ENCODE results near the gene ANAPC16. TPM values are rescaled to one million over a fixed set of nuclear protein-coding genes. Genes with fewer than 3 reads are reported as not detected.

The ANAPC16 gene
- 10 to 100 TPM; 89.2 to 89.8 TPM for total RNA-seq

DNA sequence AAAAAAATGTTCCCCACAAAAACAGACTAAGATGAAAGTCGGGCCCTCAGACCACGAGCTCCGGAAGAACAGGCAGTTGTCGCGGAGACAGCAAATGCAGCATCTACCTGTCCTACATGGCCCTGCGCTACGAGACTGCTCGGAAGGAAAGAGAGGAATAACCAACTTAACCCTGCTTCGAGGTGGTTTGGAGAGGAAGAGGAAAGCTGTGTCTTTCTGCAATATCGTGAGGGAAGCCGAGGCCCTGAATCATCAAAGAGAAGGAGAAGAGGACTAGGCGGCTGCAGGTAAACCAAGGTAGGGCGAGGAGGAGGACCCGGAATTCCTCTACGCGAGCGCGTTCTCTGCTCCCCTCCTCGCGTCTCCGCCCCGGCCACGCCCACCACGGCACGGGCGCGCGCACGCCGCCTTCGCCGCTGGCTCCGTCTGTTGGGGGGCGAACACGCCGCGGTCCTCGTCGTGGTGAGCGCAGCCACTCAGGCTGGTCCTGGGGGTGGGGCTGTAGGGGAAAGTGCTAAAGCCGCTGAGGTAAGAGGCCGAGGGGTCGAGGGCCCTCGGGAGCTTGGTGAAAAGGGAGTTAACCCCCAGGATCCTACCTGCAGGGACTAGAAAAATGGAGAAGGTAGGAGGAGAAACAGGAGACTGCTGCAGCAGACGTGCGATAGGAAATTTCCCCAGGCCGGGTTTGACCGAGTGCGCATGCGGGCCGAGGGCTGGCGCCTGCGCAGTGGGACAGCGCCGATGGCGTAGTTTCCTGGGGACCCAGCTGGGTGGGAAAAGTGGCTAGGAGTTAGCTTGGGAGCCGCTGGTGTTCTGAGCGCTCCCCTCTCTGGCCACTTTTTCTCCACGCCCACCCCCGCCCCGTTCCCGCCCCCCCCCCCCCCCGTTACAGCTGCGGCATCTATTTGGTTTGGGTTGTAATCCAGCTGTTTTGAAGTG lies at the start of gene ANAPC16, which contains the start of gene ASCC1:
ANAPC16 (plus strand) TSS at position 402 of the 939 bp plus-strand sequence. CDS start 7,903 bp downstream, outside the sequence.
ASCC1 (minus strand) TSS at position 666 of the 939 bp plus-strand sequence. CDS start 2,978 bp downstream, outside the sequence.
- ATAC-seq (ENCODE audit: low read depth) (peak; percentile 87), DNase-seq (peak; percentile 99)
- H3K9me3 Mint-ChIP-seq, result no peaks in the 10 kb centered on the region
- POLR2A ChIA-PET, result interaction anchor here (0.5 to 6.3 kb wide), 26 partner anchors 8 to 135 kb away, joined by 3 to 66 read pairs (median 4); partner anchors contain the start of genes DDIT4 and SPOCK2
- no peaks in the 10 kb centered on the region for H3K27me3 Mint-ChIP-seq
- H3K27ac Mint-ChIP-seq, result peak within 1 kb of the TSS; percentile 93
- H3K4me1 Mint-ChIP-seq, result peaks cover 40% of the 10 kb centered on the region
- H3K4me3 Mint-ChIP-seq, result peak within 1 kb of the TSS; percentile 93
- H3K36me3 Mint-ChIP-seq, result peaks cover 16% of the 10 kb centered on the region

DNA sequence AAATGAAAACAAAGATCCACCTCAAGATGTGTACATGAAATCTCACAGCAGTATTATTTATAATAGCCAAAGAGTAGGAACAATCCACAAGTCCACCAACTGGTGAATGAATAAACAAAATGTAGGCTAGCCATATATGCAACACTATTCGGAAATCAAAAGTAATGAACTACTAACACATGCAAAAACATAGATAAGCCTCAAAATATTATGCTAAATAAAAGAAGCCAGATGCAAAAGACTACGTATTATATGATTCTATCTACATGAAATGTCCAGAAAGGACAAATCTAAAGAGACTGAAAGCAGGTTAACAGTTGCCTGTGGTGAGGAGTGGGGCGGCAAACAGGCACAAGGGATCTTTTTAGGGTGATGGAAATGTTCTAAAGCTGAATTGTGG lies 48.7 kb upstream of the ANAPC16 start:
- DNase-seq, result no peak
- POLR2A ChIA-PET, result interaction anchor here (0.9 kb wide), 1 partner anchor 106 kb away, joined by 3 read pairs; no protein-coding TSS in a partner anchor
- Mint-ChIP-seq H3K27ac (no peak overlapping the region), H3K4me3 (no peak overlapping the region), H3K9me3 (no peaks in the 10 kb centered on the region), H3K36me3 (peaks cover 14% of the 10 kb centered on the region), H3K4me1 (peaks cover 14% of the 10 kb centered on the region), H3K27me3 (no peaks in the 10 kb centered on the region)
- no peak for ATAC-seq (ENCODE audit: low read depth)

DNA sequence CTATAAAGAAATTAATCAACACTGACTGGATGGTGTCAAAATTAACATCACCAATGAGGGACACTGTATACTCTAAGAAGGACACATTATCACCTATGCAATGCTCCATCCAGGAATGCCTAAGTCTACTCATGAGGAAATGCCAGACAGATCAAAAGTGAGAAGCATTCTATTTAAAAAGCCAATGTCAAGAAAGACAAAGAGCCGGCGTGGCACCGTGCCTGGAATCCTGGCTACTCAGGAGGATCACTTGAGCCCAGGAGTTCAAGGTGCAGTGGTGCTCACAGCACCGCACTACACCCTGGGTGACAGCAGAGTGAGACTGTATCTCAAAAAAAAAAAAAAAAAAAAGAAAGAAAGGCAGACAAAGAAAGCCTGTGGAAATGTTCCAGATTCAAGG lies 45.5 kb upstream of the ANAPC16 start:
- POLR2A ChIA-PET, result no interaction called here
- H3K27me3 Mint-ChIP-seq, result no peaks in the 10 kb centered on the region
- no peaks in the 10 kb centered on the region for H3K9me3 Mint-ChIP-seq
- H3K4me3 Mint-ChIP-seq, result no peak overlapping the region
- no peak overlapping the region for H3K27ac Mint-ChIP-seq
- H3K4me1 Mint-ChIP-seq, result peaks cover 10% of the 10 kb centered on the region
- DNase-seq (no peak), ATAC-seq (ENCODE audit: low read depth) (no peak)
- peaks cover 9% of the 10 kb centered on the region for H3K36me3 Mint-ChIP-seq

DNA sequence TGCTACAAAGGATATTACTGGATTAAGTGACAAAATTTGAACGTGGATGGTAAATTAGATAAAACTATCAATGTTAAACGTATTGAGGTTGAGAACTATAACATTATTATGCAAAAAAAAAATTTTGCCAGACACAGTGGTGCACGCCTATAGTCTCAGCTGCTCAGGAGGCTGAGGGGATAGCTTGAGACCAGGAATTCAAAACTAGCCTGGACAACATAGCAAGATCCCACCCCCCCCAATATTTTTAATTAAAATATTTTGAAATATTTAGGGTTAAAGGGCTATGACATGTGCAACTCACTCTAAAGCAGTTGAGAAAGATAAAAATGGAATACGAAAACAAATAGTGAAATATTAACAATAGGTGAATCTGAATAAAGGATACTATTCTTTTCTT lies 45.1 kb upstream of the ANAPC16 start:
- no peak for DNase-seq
- peaks cover 7% of the 10 kb centered on the region for H3K4me1 Mint-ChIP-seq
- ATAC-seq (ENCODE audit: low read depth), result no peak
- peaks cover 9% of the 10 kb centered on the region for H3K36me3 Mint-ChIP-seq
- H3K9me3 Mint-ChIP-seq, result no peaks in the 10 kb centered on the region
- POLR2A ChIA-PET, result no interaction called here
- H3K27me3 Mint-ChIP-seq, result no peaks in the 10 kb centered on the region
- H3K27ac Mint-ChIP-seq, result no peak overlapping the region
- no peak overlapping the region for H3K4me3 Mint-ChIP-seq

DNA sequence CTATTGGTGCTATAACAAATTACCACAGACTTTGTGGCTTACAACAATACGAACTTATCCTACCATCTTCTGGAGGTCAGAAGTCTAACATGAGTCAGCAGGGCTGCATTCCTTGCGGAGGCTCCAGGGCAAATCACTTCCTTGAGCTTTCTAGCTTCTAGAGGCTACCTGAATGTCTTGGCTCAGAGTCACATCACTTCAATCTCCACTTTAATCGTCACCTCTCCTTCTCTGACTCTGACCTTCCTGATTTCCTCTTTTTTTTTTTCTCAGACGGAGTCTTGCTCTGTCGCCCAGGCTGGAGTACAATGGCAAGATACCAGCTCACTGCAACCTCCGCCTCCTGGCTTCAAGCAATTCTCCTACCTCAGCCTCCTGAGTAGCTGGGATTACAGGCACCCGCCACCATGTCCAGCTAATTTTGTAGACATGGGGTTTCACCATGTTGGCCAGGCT lies 44.6 kb upstream of the ANAPC16 start:
- Mint-ChIP-seq H3K4me3 (no peak overlapping the region), H3K27me3 (no peaks in the 10 kb centered on the region), H3K4me1 (peaks cover 6% of the 10 kb centered on the region), H3K9me3 (no peaks in the 10 kb centered on the region), H3K36me3 (peaks cover 9% of the 10 kb centered on the region), H3K27ac (no peak overlapping the region)
- ATAC-seq (ENCODE audit: low read depth) (no peak), DNase-seq (no peak)
- POLR2A ChIA-PET, result no interaction called here

DNA sequence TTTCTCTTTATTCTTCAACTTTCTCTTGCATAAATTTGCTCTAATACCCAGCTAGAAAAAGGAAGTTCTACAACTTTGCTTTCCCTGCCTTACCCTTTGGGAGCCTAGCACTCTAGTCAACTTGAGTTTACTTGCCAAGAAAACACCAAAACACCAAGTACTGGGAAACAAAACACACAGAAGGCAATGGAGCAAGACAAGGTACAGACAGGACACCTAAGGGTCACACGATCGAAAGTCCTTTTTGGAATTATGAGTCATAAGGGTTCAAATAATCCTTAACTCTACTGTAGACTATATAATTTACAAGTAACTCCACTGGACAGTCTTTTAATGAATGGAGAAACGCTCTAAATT lies 42.6 kb upstream of the ANAPC16 start:
- no peak overlapping the region for H3K27ac Mint-ChIP-seq
- peaks cover 12% of the 10 kb centered on the region for H3K36me3 Mint-ChIP-seq
- POLR2A ChIA-PET, result no interaction called here
- no peaks in the 10 kb centered on the region for H3K9me3 Mint-ChIP-seq
- DNase-seq (no peak), ATAC-seq (ENCODE audit: low read depth) (no peak)
- no peaks in the 10 kb centered on the region for H3K27me3 Mint-ChIP-seq
- H3K4me1 Mint-ChIP-seq, result peaks cover 4% of the 10 kb centered on the region
- H3K4me3 Mint-ChIP-seq, result no peak overlapping the region

DNA sequence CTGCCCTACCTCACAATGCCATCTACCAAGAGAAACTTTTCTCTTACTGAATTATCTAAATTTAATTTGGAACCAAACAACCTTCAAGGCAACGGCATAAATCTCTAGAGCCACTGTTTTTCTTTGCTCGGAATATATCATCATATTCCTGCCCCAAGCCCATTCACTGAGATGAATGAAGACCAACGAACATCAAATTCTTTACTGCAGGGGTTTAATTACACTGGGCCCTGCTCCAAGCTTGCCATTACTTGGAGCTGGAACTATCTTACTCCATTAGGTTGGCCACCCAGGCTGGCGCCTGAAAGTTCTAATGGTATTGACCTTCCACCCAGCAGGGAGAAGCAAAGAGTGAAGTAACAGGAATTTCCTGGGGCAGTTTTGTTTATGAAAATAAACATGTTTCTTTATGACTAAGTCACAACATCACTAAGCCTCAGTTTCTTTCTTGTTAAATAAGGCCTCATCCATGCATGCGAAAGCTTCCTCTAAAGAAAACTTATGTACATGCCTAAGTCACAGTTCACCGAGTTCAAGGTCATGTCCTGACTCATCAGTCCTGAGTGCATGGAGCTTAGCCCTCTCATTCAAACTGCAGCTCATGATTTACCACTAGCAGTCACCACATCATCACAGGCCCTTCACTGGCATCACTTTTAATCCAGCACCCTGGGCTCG lies 42.1 kb upstream of the ANAPC16 start:
- peaks cover 4% of the 10 kb centered on the region for H3K4me1 Mint-ChIP-seq
- no peaks in the 10 kb centered on the region for H3K9me3 Mint-ChIP-seq
- H3K27ac Mint-ChIP-seq, result no peak overlapping the region
- DNase-seq, result no peak
- H3K36me3 Mint-ChIP-seq, result peaks cover 16% of the 10 kb centered on the region
- POLR2A ChIA-PET, result interaction anchor here (0.9 kb wide), 1 partner anchor 8 kb away, joined by 3 read pairs; no protein-coding TSS in a partner anchor
- H3K27me3 Mint-ChIP-seq, result no peaks in the 10 kb centered on the region
- H3K4me3 Mint-ChIP-seq, result no peak overlapping the region
- no peak for ATAC-seq (ENCODE audit: low read depth)

DNA sequence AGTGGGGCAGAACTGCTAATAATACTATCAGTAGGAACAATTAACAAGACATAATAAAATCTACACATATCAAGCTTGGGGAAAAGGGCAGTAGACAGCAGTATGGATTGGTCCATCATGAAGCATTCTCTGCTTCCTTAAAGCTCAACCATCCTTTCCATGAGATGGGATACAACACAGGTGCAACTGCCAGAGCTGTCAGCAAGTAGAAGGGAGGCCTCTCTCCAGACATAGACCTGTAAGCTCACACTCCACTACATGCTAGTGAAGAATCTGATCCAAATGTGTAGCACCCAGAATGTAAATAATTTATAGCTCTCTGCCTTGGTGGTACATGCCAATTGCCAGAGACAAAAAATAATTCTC lies 41.5 kb upstream of the ANAPC16 start:
- H3K9me3 Mint-ChIP-seq, result no peaks in the 10 kb centered on the region
- H3K4me3 Mint-ChIP-seq, result no peak overlapping the region
- POLR2A ChIA-PET, result interaction anchor here (0.9 kb wide), 1 partner anchor 9 kb away, joined by 3 read pairs; no protein-coding TSS in a partner anchor
- H3K27ac Mint-ChIP-seq, result no peak overlapping the region
- no peak for ATAC-seq (ENCODE audit: low read depth)
- peaks cover 4% of the 10 kb centered on the region for H3K4me1 Mint-ChIP-seq
- no peaks in the 10 kb centered on the region for H3K27me3 Mint-ChIP-seq
- DNase-seq, result no peak
- H3K36me3 Mint-ChIP-seq, result peaks cover 18% of the 10 kb centered on the region

DNA sequence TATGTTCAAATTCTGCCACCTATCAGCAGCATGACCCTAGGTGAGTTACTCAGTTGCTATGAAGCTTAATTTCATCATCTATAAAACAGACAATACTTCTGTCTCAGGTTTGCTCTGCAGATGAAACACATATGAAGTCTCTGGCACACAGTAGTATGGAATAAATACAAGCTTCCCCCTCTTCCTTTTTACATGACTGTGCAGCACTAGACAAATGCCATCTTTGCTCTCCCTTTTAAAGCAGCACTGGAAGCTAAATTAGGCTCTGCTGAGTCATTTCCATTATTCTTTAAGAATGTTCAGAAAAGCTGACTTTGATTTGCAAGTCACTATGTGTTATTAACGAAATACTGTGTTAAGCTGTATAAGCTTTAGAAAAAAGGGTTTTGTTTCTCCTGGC lies 40.7 kb upstream of the ANAPC16 start:
- no peak for DNase-seq
- POLR2A ChIA-PET, result interaction anchor here (0.5 kb wide), 1 partner anchor 44 kb away, joined by 6 read pairs; no protein-coding TSS in a partner anchor
- H3K9me3 Mint-ChIP-seq, result no peaks in the 10 kb centered on the region
- H3K4me1 Mint-ChIP-seq, result peaks cover 4% of the 10 kb centered on the region
- H3K27me3 Mint-ChIP-seq, result no peaks in the 10 kb centered on the region
- ATAC-seq (ENCODE audit: low read depth), result no peak
- no peak overlapping the region for H3K4me3 Mint-ChIP-seq
- H3K27ac Mint-ChIP-seq, result no peak overlapping the region
- peaks cover 21% of the 10 kb centered on the region for H3K36me3 Mint-ChIP-seq

DNA sequence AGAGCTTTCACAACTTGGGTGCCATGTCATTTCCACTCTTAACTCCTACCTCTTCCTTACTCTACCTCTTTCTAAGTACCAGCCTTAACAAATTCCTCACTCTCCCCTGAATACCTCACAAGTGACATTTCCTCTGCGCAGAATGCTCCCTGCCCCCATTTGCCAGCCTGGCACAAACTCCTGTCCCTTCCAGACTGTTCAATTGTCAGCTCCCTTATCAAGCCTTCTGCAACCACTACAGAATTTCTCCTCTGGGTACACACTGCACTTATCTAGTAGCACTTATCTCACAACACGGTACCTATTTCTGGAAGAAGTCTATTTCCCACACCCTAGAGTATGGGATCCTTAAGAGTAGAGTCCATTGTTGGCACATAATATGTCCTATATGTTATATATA lies 39.1 kb upstream of the ANAPC16 start:
- peaks cover 21% of the 10 kb centered on the region for H3K36me3 Mint-ChIP-seq
- H3K4me3 Mint-ChIP-seq, result no peak overlapping the region
- H3K27me3 Mint-ChIP-seq, result no peaks in the 10 kb centered on the region
- H3K9me3 Mint-ChIP-seq, result no peaks in the 10 kb centered on the region
- peaks cover 4% of the 10 kb centered on the region for H3K4me1 Mint-ChIP-seq
- no peak overlapping the region for H3K27ac Mint-ChIP-seq
- ATAC-seq (ENCODE audit: low read depth), result no peak
- DNase-seq, result no peak
- POLR2A ChIA-PET, result no interaction called here

DNA sequence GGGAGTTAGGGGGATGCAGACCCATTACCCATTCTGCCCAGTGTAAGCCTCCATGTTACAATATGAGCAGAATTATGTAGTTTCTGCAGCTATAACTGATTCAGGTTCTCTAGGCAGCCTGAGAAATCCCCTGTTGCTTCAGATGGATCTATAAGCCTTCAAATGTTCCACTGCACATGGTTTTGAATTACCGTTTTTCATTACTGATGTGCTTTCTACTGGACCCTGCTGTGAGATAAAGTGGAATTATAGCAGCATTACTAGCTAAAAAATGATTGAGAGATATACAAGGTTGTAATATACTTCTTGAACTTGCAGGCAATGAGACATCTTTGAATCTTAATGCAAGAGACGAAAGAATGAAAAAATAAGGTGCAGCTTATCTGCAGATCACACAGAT lies 38.4 kb upstream of the ANAPC16 start:
- no peaks in the 10 kb centered on the region for H3K27me3 Mint-ChIP-seq
- POLR2A ChIA-PET, result no interaction called here
- peaks cover 27% of the 10 kb centered on the region for H3K36me3 Mint-ChIP-seq
- no peak overlapping the region for H3K4me3 Mint-ChIP-seq
- no peaks in the 10 kb centered on the region for H3K9me3 Mint-ChIP-seq
- no peak overlapping the region for H3K27ac Mint-ChIP-seq
- DNase-seq (no peak), ATAC-seq (ENCODE audit: low read depth) (no peak)
- H3K4me1 Mint-ChIP-seq, result peaks cover 4% of the 10 kb centered on the region

DNA sequence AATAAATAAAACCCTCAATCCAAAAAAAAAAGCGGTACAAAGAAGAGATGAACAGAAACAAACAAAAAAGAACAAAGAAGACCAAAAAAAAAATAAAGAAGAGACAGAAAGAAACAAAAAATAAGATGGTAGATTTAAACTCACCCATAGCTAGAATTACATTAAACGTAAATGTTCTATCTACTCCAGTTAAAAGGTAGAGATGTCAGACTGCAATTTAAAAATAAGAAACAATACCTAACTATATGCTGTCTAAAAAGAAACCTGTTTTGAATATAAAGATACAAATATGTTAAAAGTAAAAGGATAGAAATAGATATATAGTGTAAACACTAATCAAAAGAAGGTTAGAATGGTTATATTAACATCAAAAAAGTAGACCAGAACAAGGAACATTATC lies 31.7 kb upstream of the ANAPC16 start:
- Mint-ChIP-seq H3K9me3 (peaks cover 2% of the 10 kb centered on the region), H3K4me3 (no peak overlapping the region), H3K4me1 (peaks cover 3% of the 10 kb centered on the region), H3K27me3 (no peaks in the 10 kb centered on the region), H3K27ac (no peak overlapping the region), H3K36me3 (peaks cover 40% of the 10 kb centered on the region)
- DNase-seq, result no peak
- POLR2A ChIA-PET, result no interaction called here
- no peak for ATAC-seq (ENCODE audit: low read depth)

DNA sequence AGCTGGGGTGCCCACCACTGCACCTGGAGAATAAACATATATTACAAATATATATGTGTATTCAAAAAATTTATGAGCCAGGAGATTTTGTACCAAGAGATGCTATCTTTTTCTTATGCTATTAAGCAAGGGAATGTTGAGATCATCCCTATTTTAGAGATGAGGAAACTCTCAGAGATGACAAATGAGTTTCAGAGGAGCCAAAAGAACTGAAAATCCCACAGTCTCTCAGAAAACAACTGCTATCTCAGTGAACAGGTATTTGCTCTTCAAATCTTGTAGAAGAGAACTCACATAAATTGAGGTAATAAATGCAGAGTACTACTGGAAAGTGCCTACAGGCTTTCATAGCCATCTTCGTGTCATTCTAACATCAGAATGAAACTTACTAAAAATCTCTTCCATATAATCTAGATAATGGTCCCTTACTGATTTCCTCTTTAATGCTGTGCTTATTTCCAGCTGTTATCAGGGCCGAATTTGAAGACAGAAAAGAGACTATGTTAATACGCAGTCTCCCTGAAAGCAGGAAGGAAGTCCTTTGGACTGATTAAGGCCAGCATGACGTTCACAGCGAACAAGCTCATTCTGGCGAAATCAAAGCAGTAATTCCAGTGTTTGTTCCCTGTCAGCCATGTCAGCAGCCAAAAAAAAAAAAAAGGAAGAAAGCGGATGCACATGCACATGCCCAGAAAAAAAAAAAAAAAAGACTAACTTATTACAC lies 29.4 kb upstream of the ANAPC16 start:
- Mint-ChIP-seq H3K4me3 (no peak overlapping the region), H3K27ac (no peak overlapping the region), H3K4me1 (peaks cover 3% of the 10 kb centered on the region), H3K9me3 (peaks cover 2% of the 10 kb centered on the region), H3K36me3 (peaks cover 40% of the 10 kb centered on the region), H3K27me3 (no peaks in the 10 kb centered on the region)
- ATAC-seq (ENCODE audit: low read depth) (no peak), DNase-seq (no peak)
- POLR2A ChIA-PET, result interaction anchor here (0.6 to 1.3 kb wide), 4 partner anchors 13 to 85 kb away, joined by 3 to 6 read pairs (median 3); partner anchors contain the start of genes ANAPC16 and ASCC1
